Stimulated activated CD4-positive, alpha-beta T cell treated with anti-CD3 and anti-CD28 coated beads, Interleukin-1b, Interleukin-23, amount 100 ng/mL, for 4 hours (primary cell): ENCODE results near the gene TNFSF15.
A peak's percentile ranks its signal among the peaks of the same experiment; 100 is the strongest.
"Not testable (repeated sequence)": the region's sequence is repeated elsewhere in the genome, so short reads cannot be mapped to it uniquely, and the experiment has no call there.

Experiments
- DNase-seq, 2 donors: peaks; one replicate each; pipeline ENCODE4 v3.0.0-alpha.2; 2020; ENCODE audit warnings: low read depth in 2 of 2

Gene TNFSF15

GRCh38 chr9:114754581-114754980 is 51.3 kb downstream of the TNFSF15 start:
- no peak for DNase-seq

DNA sequence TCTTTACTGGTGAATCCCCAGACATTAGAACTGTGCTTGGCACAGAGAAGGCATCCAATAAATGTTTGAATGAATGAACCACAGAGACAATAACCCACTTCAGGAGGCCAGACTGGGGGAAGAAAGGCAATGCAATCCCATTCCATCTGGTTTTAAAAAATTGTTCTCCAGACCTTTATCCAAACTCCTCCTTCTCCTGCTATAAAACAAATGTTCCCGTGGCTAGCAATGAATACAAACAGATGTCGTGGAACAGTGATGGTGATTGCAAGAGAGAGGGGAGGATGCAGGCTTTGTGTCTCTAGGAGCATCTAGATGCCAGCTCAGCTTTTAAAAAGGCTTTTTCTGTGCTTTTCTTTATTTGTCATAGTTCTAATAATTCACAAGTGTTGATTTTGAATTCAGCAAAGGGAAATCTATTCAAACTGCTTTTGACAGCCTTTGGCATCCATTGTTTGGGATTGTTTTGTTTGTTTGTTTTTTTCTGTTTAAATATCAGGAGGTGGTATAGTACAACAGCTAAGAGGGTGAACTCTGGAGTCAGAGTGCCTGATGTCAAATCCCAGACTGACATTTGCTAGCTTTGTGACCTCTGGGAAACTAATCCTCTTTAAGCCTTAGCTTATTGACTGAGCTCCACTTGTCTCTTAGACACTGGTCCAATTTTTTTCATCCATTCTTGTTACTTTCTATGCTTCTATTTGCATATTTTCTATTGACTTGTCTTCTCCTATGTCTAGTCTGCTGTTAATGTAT is 59.1 kb downstream of the TNFSF15 start:
- no peak for DNase-seq

DNA sequence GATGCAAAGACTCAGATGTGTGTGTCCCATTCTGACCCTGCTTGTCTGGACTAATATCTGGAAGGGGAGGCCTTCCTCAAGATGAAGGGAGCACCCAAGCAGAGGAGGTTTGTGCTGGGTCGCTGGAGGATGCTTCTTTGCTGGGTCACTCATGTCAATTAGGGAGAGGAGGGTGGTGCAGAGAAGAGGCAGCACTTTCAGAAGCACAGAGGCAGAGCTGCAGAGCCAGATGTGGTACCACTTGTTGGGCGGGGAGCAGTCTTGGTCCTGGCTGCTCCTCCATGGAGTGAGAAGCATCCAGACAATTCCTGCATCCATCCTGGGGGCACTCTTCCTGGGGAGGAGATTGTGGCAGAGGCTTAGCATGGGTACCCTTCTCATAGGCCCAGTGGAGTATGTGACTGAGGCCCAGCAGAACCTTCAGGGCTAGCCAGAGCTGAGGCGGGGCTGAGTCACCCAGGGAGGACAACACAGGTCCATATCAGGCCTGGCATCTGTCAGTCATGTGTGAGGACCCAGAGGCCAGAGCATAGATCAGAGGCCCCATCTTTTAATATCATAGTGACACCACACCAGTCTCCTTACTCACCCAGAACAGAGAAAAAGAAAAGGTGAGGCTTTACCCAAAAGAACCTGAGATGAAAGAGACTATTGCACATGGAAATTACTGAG is 59.8 kb downstream of the TNFSF15 start:
- no peak for DNase-seq

DNA sequence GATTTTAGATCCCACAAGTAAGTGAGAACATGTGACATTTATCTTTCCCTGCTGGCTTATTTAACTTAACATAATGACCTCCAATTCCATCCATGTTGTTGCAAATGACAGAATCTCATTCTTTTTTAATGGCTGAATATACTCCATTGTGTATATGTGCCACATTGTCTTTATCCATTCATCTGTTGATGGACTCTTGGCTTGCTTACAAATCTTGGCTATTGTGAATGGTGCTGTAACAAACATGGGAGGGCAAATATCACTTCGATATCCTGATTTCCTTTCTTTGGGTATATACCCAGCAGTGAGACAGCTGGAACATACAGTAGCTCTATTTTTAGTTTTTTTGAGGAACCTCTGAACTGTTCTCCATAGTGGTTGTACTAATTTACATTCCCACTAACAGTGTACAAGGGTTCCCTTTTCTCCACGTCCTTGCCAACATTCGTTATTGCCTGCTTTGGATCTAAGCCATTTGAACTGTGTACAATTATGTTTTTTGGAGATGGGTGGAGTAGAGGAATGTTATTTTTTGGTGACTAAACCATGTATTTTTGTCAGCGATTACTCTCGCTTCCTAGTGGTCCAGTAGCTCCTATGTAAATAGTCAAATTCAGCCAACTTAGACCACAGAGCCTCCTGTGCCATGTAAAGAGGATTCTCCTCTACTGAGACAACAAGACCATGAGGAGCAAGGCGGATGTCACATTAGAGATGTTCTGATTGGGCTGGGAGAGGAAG is 60.6 kb downstream of the TNFSF15 start:
- no peak for DNase-seq

DNA sequence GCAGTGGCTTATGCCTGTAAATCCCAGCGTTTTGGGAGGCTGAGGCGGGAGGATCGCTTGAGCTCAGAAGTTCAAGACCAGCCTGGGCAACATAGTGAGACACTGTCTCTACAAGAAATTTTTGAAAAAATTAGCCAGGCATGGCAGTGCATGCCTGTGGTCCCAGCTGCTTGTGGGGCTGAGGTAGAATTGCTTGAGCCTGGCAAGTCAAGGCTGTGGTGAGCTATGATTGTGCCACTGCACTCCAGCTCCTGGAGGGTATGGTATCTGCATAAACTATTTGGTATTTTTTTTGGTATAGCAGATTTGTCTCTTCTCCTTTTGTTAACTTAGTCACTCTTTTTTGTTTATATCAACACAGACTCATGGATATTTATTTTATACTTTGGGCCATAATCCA is 62.4 kb downstream of the TNFSF15 start:
- DNase-seq, result no peak

GRCh38 chr9:114742947-114743346 is 62.9 kb downstream of the TNFSF15 start:
- no peak for DNase-seq

GRCh38 chr9:114741521-114741920 is 64.3 kb downstream of the TNFSF15 start:
- DNase-seq, result not testable (repeated sequence)

GRCh38 chr9:114738581-114739316 is 67.1 kb downstream of the TNFSF15 start:
- DNase-seq, result peak; percentile 44 to 70

GRCh38 chr9:114737847-114738246 is 68.0 kb downstream of the TNFSF15 start:
- no peak for DNase-seq

DNA sequence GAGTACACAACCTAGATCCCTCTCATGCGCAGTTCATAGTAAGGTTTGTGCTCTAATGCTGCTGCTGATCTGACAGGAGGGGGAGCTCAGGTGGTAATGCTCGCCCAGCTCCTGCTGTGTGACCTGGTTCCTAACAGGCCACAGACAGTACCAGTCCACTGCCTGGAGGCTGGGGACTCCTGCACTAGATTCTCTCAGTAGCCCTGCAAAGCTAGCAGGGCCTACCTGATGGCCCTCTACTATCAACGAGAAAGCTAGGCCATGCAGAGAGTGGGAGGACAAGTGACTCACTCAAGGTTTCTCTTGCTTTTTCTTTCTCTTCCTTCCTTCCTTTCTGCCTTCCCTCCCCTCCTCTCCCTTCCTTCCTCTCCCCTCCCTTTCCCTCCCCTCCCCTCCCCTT is 68.7 kb downstream of the TNFSF15 start:
- DNase-seq, result peak in 1 of 2 donors; percentile 23

DNA sequence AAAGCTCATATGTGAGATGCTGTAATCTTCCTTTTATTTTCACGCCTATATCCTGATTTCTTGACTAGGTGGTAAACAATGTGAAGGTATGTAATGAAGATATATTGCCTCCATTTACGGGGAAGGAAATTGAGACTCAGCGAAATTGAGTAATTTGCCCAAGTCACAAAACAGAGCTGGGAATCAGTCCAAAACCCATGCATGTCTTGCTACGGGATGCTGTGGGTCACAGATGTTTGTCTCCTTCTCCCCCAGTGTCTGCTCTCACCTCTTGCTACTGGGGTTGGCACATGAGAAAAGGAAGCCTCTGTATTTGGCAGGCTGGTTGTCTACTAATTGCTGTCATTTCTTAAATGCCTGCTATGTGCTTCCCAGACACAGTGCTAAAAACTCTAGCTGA is 70.1 kb downstream of the TNFSF15 start:
- no peak for DNase-seq

- DNase-seq, result not testable (repeated sequence)
Measured at GRCh38 chr9:114735139-114735538, 70.7 kb downstream of the TNFSF15 start.
